ENCODE results near the gene BAZ2A. TPM values are rescaled to one million over a fixed set of nuclear protein-coding genes. Genes with fewer than 3 reads are reported as not detected.

The BAZ2A gene
- polyA plus RNA-seq, 2 of the 4 experiments (the other 2 are of a cell fraction), result 41.7 to 59.4 TPM

DNA sequence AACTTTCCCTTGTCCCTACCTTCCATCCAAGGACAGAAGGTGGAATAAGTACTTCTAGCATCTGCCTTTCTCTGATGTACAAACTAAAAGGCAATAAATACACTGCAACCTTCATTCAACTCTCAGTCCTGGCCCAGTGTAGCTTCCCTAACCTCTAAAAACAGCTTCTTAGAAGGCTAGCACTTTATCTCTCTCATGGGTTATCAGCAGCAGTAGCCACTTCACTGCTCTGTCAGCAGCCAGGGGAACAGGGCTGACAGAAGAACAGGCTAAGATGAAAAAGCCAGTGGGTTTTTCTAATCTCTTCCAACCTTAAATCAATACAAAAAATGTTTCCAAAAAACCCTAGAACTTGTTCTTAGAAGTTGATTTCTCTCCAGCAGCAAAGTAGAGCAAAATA lies 13.2 kb downstream of the BAZ2A start:
- ChIA-PET POLR2A (no interaction called here), CTCF (interaction anchor here (0.6 to 2.3 kb wide), 5 partner anchors 8 to 103 kb away, joined by 3 to 9 read pairs (median 6); no protein-coding TSS in a partner anchor)
- no peak for ATAC-seq
- TF ChIP-seq ZNF302 (CRISPR knock-in tag; IDR thresholded peaks at IDR 0.05), result no peak
- TF ChIP-seq HOXB13 (CRISPR knock-in tag; IDR thresholded peaks at IDR 0.05; ENCODE audit: low read depth), result no peak
- no peak for TF ChIP-seq FOSL2 (IDR thresholded peaks at IDR 0.05)
- TF ChIP-seq FOSL2 (CRISPR knock-in tag; IDR thresholded peaks at IDR 0.05), result no peak
- no peak for TF ChIP-seq KDM5A (IDR thresholded peaks at IDR 0.05)
- no peak for TF ChIP-seq HDAC2 (IDR thresholded peaks at IDR 0.05)
- no peak for TF ChIP-seq ZC3H11A (IDR thresholded peaks at IDR 0.05)
- no peak for TF ChIP-seq MAZ (IDR thresholded peaks at IDR 0.05; ENCODE audit: borderline replicate concordance, low read depth, low read length)
- TF ChIP-seq, protein P1, sequence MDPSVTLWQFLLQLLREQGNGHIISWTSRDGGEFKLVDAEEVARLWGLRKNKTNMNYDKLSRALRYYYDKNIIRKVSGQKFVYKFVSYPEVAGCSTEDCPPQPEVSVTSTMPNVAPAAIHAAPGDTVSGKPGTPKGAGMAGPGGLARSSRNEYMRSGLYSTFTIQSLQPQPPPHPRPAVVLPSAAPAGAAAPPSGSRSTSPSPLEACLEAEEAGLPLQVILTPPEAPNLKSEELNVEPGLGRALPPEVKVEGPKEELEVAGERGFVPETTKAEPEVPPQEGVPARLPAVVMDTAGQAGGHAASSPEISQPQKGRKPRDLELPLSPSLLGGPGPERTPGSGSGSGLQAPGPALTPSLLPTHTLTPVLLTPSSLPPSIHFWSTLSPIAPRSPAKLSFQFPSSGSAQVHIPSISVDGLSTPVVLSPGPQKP (IDR thresholded peaks at IDR 0.05; ENCODE audit: low read depth, low read length), result no peak
- TF ChIP-seq RCOR1 (IDR thresholded peaks at IDR 0.05; ENCODE audit: low read depth, low read length), result no peak
- no peak overlapping the region for H3K4me3 ChIP-seq
- no peaks in the 10 kb centered on the region for H3K4me1 ChIP-seq
- no peak for DNase-seq (ENCODE audit: low read depth in 1 of 2, low spot score in 1 of 2)
- no peaks in the 10 kb centered on the region for H3K9me3 ChIP-seq
- FAIRE-seq, result no peak
- H3K4me2 ChIP-seq, result no peak overlapping the region
- H3K27ac ChIP-seq, result no peak overlapping the region

DNA sequence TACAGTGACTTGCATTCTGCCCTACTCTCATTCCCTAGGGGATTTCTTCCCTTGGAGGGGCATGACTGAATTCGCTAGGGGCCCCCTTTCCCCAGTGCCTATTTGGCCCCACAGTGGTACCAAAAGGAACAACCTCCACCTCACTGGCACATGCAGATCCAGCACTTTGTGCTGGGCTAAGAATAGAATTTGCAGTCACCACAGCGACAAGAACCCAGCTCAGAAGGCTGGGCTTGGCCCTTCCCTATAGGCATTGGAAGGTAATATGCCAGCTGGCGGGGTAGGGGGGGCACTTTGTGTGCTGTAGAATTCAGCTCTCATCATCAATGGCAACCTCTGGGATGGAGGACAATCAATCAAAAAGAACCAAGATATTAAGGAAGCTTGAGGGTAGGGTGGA lies 13.9 kb downstream of the BAZ2A start:
- H3K9me3 ChIP-seq, result no peaks in the 10 kb centered on the region
- DNase-seq (ENCODE audit: low read depth in 1 of 2, low spot score in 1 of 2) (no peak), FAIRE-seq (no peak), ATAC-seq (no peak)
- TF ChIP-seq POLR2A (IDR thresholded peaks at IDR 0.05; ENCODE audit: low read length) (no peak), FOXS1 (CRISPR knock-in tag; IDR thresholded peaks at IDR 0.05) (no peak), EHF (CRISPR knock-in tag; IDR thresholded peaks at IDR 0.05) (no peak), ZFP36 (IDR thresholded peaks at IDR 0.05; ENCODE audit: borderline replicate concordance, partially characterized antibody) (no peak), PHF8 (IDR thresholded peaks at IDR 0.05; ENCODE audit: borderline replicate concordance, low read depth) (no peak)
- TF ChIP-seq, protein P1 (IDR thresholded peaks at IDR 0.05; ENCODE audit: low read depth, low read length), result no peak
- TF ChIP-seq, protein P2, sequence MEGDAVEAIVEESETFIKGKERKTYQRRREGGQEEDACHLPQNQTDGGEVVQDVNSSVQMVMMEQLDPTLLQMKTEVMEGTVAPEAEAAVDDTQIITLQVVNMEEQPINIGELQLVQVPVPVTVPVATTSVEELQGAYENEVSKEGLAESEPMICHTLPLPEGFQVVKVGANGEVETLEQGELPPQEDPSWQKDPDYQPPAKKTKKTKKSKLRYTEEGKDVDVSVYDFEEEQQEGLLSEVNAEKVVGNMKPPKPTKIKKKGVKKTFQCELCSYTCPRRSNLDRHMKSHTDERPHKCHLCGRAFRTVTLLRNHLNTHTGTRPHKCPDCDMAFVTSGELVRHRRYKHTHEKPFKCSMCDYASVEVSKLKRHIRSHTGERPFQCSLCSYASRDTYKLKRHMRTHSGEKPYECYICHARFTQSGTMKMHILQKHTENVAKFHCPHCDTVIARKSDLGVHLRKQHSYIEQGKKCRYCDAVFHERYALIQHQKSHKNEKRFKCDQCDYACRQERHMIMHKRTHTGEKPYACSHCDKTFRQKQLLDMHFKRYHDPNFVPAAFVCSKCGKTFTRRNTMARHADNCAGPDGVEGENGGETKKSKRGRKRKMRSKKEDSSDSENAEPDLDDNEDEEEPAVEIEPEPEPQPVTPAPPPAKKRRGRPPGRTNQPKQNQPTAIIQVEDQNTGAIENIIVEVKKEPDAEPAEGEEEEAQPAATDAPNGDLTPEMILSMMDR (IDR thresholded peaks at IDR 0.05), result no peak
- TF ChIP-seq, protein P3, sequence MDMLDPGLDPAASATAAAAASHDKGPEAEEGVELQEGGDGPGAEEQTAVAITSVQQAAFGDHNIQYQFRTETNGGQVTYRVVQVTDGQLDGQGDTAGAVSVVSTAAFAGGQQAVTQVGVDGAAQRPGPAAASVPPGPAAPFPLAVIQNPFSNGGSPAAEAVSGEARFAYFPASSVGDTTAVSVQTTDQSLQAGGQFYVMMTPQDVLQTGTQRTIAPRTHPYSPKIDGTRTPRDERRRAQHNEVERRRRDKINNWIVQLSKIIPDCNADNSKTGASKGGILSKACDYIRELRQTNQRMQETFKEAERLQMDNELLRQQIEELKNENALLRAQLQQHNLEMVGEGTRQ (IDR thresholded peaks at IDR 0.05), result no peak
- CTCF ChIA-PET, result interaction anchor here (0.6 to 1.8 kb wide), 6 partner anchors 9 to 103 kb away, joined by 3 to 6 read pairs (median 4); no protein-coding TSS in a partner anchor
- H3K4me2 ChIP-seq, result no peak overlapping the region
- POLR2A ChIA-PET, result no interaction called here
- H3K27ac ChIP-seq, result no peak overlapping the region
- 97% methylated on average over 3 of the region's 3 CpGs for WGBS (ENCODE audit: missing lambda C conversion rate)
- H3K4me1 ChIP-seq, result no peaks in the 10 kb centered on the region
- no peak overlapping the region for H3K4me3 ChIP-seq

DNA sequence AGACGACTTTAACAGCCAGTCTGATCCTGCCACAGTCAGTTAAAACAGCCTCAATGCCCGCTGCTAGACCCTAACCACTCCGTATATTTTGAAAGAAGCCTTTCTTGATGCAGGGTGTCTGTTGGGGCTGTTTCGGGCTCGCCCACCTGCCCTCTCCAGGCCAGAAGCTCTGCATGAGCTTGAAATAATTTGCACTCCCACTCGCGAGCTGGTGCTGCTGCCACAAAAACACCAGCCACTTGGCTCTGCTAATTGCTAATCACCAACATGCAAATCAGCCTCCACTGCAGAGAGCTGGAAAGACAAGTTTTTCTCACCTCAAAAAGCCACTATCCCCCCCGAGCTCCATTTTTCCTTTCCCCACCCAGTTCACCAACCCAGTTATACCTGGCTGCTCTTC lies 15.5 kb downstream of the BAZ2A start:
- ATAC-seq, result no peak
- CTCF ChIA-PET, result interaction anchor here (1.1 to 2.0 kb wide), 4 partner anchors 13 to 22 kb away, joined by 3 to 16 read pairs (median 6); no protein-coding TSS in a partner anchor
- POLR2A ChIA-PET, result interaction anchor here (1.5 kb wide), 1 partner anchor 22 kb away, joined by 4 read pairs; no protein-coding TSS in a partner anchor
- no peak for DNase-seq (ENCODE audit: low read depth in 1 of 2, low spot score in 1 of 2)
- whole genome bisulfite sequencing (ENCODE audit: missing lambda C conversion rate), result 90% methylated on average over 8 of the region's 8 CpGs
- no peak for FAIRE-seq
- Histone ChIP-seq H3K9me3 (no peaks in the 10 kb centered on the region), H3K27ac (no peak overlapping the region), H3K4me3 (no peak overlapping the region), H3K4me2 (no peak overlapping the region), H3K4me1 (no peaks in the 10 kb centered on the region)
- TF ChIP-seq EP300 (IDR thresholded peaks at IDR 0.05), result no peak
- no peak for TF ChIP-seq RFX5 (IDR thresholded peaks at IDR 0.05)
- TF ChIP-seq ZNF302 (CRISPR knock-in tag; IDR thresholded peaks at IDR 0.05), result no peak
- TF ChIP-seq FOSB (CRISPR knock-in tag; IDR thresholded peaks at IDR 0.05), result no peak
- TF ChIP-seq SMC3 (IDR thresholded peaks at IDR 0.05), result no peak
- TF ChIP-seq HOXB5 (CRISPR knock-in tag; IDR thresholded peaks at IDR 0.05), result no peak
- no peak for TF ChIP-seq EHF (CRISPR knock-in tag; IDR thresholded peaks at IDR 0.05)
- TF ChIP-seq PHF8 (IDR thresholded peaks at IDR 0.05; ENCODE audit: borderline replicate concordance, low read depth), result no peak

All from A549 (cell line).